Middle frontal gyrus (tissue), 1 donor: Measurements from ENCODE around the gene SKA3.
"Not testable (repeated sequence)": the region's sequence is repeated elsewhere in the genome, so short reads cannot be mapped to it uniquely, and the experiment has no call there.

ENCODE experiments used
- DNase-seq: peaks from one replicate; pipeline ENCODE4 v3.0.0-alpha.2; 2015; ENCODE audit warnings: low spot score; ENCODE audit errors: extremely low spot score

SKA3 gene

GRCh38 chr13:21171420-21171819 is 4.9 kb downstream of the SKA3 start:
- no peak for DNase-seq

DNA sequence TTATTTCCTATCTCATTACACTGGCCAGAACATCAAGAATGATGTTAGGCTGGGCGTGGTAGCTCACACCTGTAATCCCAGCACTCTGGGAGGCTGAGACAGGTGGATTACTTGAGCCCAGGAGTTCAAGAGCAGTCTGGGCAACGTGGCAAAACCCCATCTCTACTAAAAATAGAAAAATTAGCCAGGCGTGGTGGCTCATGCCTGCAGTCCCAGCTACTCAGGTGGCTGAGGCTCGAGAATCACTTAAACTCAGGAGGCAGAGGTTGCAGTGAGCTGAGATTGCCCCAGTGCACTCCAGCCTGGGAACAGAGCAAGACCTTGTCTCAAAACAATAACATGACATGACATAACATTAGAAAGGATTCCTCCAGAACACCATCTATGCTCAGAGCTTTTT is 10.7 kb downstream of the SKA3 start:
- DNase-seq, result not testable (repeated sequence)

GRCh38 chr13:21164631-21165030 is 11.7 kb downstream of the SKA3 start:
- DNase-seq, result no peak

DNA sequence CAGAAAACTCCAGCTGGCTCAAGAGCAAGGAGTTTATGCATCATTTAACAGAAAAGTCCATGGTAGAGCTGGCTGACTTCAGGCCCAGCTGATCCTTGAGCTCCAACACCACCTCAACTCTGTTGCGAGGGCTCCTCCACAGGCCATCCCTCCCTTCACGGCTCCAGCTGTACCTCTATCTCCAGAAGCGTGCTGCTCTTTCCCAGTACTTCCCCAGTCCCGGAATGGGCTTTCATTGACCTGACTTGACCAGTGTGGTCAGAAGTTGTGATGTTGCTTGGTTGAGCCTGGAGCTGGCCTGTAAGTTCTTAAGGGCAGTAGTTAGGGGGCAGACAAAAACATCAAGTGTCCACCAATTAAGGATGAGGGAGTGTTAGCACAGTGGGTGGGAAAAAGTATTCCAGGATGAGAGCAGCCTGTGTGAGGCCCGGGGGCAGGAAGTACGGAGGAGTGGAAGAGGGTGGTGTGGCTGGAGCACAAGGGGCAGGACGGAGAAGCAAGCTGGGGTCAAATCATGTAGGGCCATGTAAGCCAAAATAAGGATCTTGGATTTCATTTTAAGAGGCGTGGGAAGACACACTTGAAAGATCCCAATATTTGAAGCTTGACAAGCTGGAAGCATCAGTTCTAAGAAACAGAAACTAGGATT is 24.0 kb downstream of the SKA3 start:
- no peak for DNase-seq

GRCh38 chr13:21150013-21150412 is 26.3 kb downstream of the SKA3 start:
- DNase-seq, result no peak

GRCh38 chr13:21149568-21149967 is 26.8 kb downstream of the SKA3 start:
- DNase-seq, result no peak

GRCh38 chr13:21148557-21149258 is 27.6 kb downstream of the SKA3 start:
- no peak for DNase-seq

DNA sequence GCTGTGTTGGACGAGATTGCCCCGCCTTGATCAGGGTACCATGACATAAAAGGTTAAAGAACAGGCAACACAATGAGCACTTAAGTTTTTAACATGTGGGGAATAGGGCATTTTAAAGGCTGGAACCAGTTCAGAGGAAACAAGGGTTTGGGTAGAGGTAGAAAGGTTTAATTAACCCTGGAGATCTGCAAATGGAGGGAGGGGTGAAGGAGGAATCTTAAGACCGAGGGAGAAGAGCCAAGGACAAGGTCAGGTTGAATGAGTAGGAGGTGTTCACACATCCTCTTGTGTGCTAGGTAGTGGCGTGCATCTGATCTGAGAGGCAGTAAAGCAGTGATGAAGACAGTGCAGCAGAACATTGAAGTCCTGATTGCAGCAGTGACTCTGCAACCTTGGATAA is 28.5 kb downstream of the SKA3 start:
- no peak for DNase-seq

GRCh38 chr13:21142766-21143165 is 33.6 kb downstream of the SKA3 start:
- no peak for DNase-seq

DNA sequence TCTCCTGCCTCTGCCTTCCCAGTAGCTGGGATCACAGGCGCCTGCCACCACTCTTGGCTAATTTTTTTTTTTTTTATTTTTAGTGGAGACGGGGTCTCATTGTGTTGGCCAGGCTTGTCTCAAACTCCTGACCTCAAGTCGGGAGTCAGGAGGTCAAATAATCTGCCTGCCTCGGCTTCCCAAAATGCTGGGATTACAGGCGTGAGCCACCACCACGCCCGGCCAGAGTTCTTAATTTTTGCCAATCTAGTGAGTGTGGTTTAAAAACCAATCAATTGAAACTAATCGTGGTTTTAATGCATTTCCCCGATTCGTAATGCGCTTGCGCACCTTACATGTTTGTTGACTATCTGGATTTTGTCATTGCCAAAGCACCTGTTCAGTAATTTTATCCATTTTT is 37.0 kb downstream of the SKA3 start:
- no peak for DNase-seq

- no peak for DNase-seq
Measured at GRCh38 chr13:21138561-21138960, 37.8 kb downstream of the SKA3 start.

DNA sequence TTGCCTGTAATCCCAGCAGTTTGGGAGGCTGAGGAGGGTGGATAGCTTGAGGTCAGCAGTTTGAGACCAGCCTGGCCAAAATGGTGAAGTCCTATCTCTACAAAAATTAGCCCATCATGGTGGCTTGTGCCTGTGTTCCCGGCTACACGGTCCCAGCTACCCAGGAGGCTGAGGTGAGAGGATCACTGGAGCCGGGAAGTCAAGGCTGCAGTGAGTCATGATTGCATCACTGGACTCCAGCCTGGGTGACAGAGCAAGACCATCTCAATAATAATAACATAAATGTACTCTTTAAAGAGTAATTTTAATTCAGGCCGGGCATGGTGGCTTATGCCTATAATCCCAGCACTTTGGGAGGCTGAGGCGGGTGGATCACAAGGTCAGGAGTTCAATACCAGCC is 38.7 kb downstream of the SKA3 start:
- no peak for DNase-seq

DNA sequence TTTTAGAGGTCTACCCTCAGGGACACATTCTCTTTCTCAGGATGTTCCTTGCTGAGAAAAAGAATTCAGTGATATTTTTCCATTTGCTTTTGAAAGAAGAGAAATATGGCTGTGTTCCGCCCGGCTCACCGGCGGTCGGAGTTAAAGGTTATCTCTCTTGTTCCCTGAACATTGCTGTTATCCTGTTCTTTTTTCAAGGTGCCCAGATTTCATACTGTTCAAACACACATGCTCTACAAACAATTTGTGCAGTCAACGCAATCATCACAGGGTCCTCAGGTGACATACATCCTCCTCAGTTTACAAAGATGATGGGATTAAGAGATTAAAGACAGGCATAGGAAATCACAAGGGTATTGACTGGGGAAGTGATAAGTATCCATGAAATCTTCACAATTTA is 40.5 kb downstream of the SKA3 start:
- not testable (repeated sequence) for DNase-seq

- no peak for DNase-seq
Measured at GRCh38 chr13:21134475-21134874, 41.9 kb downstream of the SKA3 start.

DNA sequence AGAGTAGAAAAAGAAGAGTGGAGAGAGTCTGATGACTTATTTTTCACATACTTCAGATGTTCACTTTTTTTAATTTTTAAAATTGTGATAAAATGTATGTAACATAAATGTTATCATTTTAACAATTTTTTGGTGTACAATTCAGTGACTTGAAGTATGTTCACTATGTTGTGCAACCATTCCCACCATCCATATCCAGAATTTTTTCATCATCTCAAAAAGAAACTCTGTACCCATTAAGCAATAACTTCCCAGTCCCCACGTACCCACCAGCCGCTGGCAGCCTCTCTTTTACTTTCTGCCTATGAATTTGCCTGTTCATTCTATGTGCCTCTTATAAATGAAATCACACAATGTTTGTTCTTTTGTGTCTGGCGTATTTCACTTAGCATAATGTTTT is 43.3 kb downstream of the SKA3 start:
- DNase-seq, result no peak

- no peak for DNase-seq
Measured at GRCh38 chr13:21130116-21130515, 46.2 kb downstream of the SKA3 start.

DNA sequence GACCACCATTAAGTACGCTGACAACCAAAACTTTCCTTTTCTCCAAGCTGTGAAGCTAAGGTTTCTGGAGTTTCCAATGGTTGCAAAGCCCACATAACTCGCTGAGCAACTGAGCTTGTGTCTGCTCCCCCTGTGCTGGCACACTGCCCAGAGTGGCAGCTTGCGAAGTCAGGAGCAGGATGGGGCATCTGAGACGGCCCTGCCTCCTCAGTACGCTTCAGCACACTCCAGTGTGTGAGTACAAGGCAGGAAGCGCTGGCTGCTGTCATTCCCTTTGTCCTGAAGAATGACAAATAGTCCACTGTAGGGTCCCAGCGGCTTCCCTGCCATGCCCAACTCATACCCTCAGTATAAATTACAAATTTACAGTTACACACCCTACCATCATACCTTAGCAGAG is 51.5 kb downstream of the SKA3 start:
- no peak for DNase-seq

DNA sequence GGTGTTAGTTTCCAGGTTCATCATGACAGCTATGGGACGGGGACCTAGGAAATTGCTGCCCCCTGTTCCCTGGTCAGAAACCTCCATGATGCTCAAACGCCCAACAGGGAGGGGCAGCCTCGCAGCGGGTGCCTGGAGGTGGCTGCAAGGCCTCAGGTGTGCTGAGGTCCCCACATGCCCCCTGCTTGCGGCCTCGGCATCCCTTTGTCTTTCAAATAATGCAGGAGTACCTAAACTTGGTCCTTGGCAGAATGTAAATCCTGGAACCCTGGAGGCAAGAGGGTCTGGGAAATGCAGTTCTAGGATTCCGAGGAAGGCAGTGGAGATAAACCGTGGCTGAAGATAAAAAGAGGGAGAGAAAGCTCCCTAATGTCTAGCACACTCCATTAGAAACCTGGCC is 52.4 kb downstream of the SKA3 start:
- no peak for DNase-seq

- DNase-seq, result no peak
Measured at GRCh38 chr13:21121616-21122015, 54.7 kb downstream of the SKA3 start.

- no peak for DNase-seq
Measured at GRCh38 chr13:21120191-21120590, 56.2 kb downstream of the SKA3 start.

GRCh38 chr13:21119526-21119925 is 56.8 kb downstream of the SKA3 start:
- no peak for DNase-seq

GRCh38 chr13:21118180-21118579 is 58.2 kb downstream of the SKA3 start:
- no peak for DNase-seq

- DNase-seq, result no peak
Measured at GRCh38 chr13:21117104-21117809, 59.1 kb downstream of the SKA3 start.
